Measurements from ENCODE around the gene AADAT.

GRCh38 chr4:170102426-170102825 lies 12.7 kb upstream of the AADAT start:
- TF ChIP-seq EZH2 (IDR thresholded peaks at IDR 0.05) (no peak), CTCF (IDR thresholded peaks at IDR 0.05) (no peak)
